WERI-Rb-1 (cell line): ENCODE measurements around the gene SPATA46.

ENCODE experiments used
- DNase-seq: peaks from one replicate; pipeline ENCODE4 v3.0.0-alpha.2; 2020
- H3K27ac ChIP-seq: fragments of 250-450 bp; sonication (Bioruptor Pico); 2 replicates; pipeline ENCODE4 v1.5.1; 2020; ENCODE audit warnings: mild to moderate bottlenecking, moderate library complexity
- H3K27me3 ChIP-seq: fragments of 250-450 bp; sonication (Bioruptor Pico); 2 replicates; pipeline ENCODE4 v1.5.1; 2021; ENCODE audit warnings: mild to moderate bottlenecking, low read depth, moderate library complexity; ENCODE audit not compliant: insufficient read depth, severe bottlenecking
- H3K36me3 ChIP-seq: fragments of 250-450 bp; sonication (Bioruptor Pico); 2 replicates; pipeline ENCODE4 v1.5.1; 2020; ENCODE audit warnings: mild to moderate bottlenecking, moderate library complexity
- H3K4me3 ChIP-seq: 2 replicates; pipeline ENCODE4 v1.5.1; 2011; ENCODE audit warnings: low read depth, mild to moderate bottlenecking, control low read depth, low read length
- H3K9me3 ChIP-seq: fragments of 250-450 bp; sonication (Bioruptor Pico); 2 replicates; pipeline ENCODE4 v1.5.1; 2021; ENCODE audit warnings: mild to moderate bottlenecking, moderate library complexity; ENCODE audit not compliant: severe bottlenecking
- TF ChIP-seq, protein P1 (sequence below): IDR thresholded peaks from 2 replicates; pipeline ENCODE4 v1.5.1; 2011; ENCODE audit warnings: low read depth, mild to moderate bottlenecking, control low read depth, inconsistent platforms, low read length

The SPATA46 gene

GRCh38 chr1:162342452-162342983 lies 34.1 kb downstream of the SPATA46 start:
- Histone ChIP-seq H3K36me3 (peaks cover 18% of the 10 kb centered on the region), H3K27me3 (no peaks in the 10 kb centered on the region), H3K27ac (no peak overlapping the region), H3K4me3 (no peak overlapping the region), H3K9me3 (no peaks in the 10 kb centered on the region)
- TF ChIP-seq, protein P1, sequence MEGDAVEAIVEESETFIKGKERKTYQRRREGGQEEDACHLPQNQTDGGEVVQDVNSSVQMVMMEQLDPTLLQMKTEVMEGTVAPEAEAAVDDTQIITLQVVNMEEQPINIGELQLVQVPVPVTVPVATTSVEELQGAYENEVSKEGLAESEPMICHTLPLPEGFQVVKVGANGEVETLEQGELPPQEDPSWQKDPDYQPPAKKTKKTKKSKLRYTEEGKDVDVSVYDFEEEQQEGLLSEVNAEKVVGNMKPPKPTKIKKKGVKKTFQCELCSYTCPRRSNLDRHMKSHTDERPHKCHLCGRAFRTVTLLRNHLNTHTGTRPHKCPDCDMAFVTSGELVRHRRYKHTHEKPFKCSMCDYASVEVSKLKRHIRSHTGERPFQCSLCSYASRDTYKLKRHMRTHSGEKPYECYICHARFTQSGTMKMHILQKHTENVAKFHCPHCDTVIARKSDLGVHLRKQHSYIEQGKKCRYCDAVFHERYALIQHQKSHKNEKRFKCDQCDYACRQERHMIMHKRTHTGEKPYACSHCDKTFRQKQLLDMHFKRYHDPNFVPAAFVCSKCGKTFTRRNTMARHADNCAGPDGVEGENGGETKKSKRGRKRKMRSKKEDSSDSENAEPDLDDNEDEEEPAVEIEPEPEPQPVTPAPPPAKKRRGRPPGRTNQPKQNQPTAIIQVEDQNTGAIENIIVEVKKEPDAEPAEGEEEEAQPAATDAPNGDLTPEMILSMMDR, result no peak
- DNase-seq, result no peak

DNA sequence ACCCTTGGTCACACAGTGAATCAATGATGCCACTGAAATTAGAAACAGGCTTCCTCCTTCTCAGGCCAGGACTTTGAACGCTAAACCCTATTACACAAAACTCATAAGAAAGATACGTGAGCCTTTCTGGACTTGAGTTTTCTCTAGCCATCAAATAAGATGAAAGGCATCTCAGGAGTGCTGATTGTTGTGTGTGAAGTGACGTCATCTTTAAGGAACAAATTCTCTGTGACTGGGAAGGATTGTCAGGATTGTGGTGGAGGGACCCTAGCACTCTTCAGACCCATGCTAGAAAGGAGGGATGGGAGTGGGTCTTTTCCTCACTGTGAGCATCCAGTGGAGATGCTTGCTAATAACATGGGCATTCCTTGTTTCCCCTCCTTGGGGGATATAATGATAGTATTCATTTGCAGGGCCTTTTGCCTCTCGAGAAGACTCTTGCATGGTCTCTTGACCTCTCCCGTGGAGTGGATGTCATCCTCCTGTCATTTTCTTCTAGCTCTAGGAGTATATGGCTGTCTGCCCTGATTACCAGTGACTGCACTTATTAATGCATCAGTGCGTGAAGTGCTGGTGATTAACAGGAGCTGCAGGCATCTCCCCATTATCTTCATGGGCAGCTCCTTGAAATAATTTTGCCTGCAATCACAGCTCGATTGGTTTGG lies 39.9 kb downstream of the SPATA46 start:
- peaks cover 21% of the 10 kb centered on the region for H3K36me3 ChIP-seq
- no peak for DNase-seq

GRCh38 chr1:162335126-162335525 lies 41.5 kb downstream of the SPATA46 start:
- Histone ChIP-seq H3K27me3 (no peaks in the 10 kb centered on the region), H3K36me3 (peaks cover 21% of the 10 kb centered on the region), H3K4me3 (no peak overlapping the region), H3K9me3 (no peaks in the 10 kb centered on the region), H3K27ac (no peak overlapping the region)
- no peak for DNase-seq
- TF ChIP-seq, protein P1, result no peak

More for the DNA sequence above, 39.9 kb downstream of the SPATA46 start:
- Histone ChIP-seq H3K4me3 (no peak overlapping the region), H3K9me3 (no peaks in the 10 kb centered on the region), H3K27ac (no peak overlapping the region), H3K27me3 (no peaks in the 10 kb centered on the region)
- TF ChIP-seq, protein P1, result no peak

GRCh38 chr1:162333991-162334390 lies 42.7 kb downstream of the SPATA46 start:
- Histone ChIP-seq H3K27me3 (no peaks in the 10 kb centered on the region), H3K4me3 (no peak overlapping the region), H3K9me3 (no peaks in the 10 kb centered on the region), H3K27ac (no peak overlapping the region), H3K36me3 (peaks cover 21% of the 10 kb centered on the region)
- no peak for DNase-seq
- TF ChIP-seq, protein P1, result no peak

GRCh38 chr1:162329826-162330225 lies 46.8 kb downstream of the SPATA46 start:
- Histone ChIP-seq H3K36me3 (peaks cover 20% of the 10 kb centered on the region), H3K27ac (no peak overlapping the region), H3K4me3 (no peak overlapping the region), H3K27me3 (no peaks in the 10 kb centered on the region), H3K9me3 (no peaks in the 10 kb centered on the region)
- DNase-seq, result no peak
- TF ChIP-seq, protein P1, result no peak
